HepG2 (cell line): ENCODE results near the gene CNNM2. TPM values are rescaled to one million over a fixed set of nuclear protein-coding genes. Genes with fewer than 3 reads are reported as not detected.

Source experiments
- ATAC-seq: fragments of 200-7000 bp; cut with Tn5 transposase; 3 replicates; pipeline ENCODE4 v1.9.1; 2020; ENCODE audit warnings: mild to moderate bottlenecking, moderate library complexity
- BruUV-seq: library from RNA; stranded (reverse); fragments of 400-500 nt; replicated peaks from 2 replicates; lab custom pipeline; 2021; lab: Mats Ljungman, UMichigan
- CTCF ChIA-PET: fragments of 300-600 bp; formaldehyde crosslinking; extraction: SDS; loops from one replicate; lab custom pipeline; 2021; ENCODE audit warnings: low total read pairs, inconsistent platforms, low intra/inter-chr PET ratio; lab: Yijun Ruan, JAX
- POLR2A ChIA-PET: fragments of 350-600 bp; sonication (Branson Sonifier 250); formaldehyde crosslinking; loops from one replicate; lab custom pipeline; 2020; ENCODE audit warnings: antibody characterized with exemption, inconsistent platforms; lab: Yijun Ruan, JAX
- DNase-seq: peaks from one replicate; pipeline ENCODE4 v3.0.0-alpha.2; 2015; ENCODE audit warnings: low spot score
- FAIRE-seq: peaks from 3 replicates; lab custom pipeline; 2011; peaks lifted over from hg19 to GRCh38; lab: Jason Lieb, UNC
- H2AFZ ChIP-seq: one replicate; pipeline ENCODE4 v1.6.1; 2011; ENCODE audit warnings: low read length, inconsistent platforms
- H3K27ac ChIP-seq: fragments of 300-600 bp; 3 replicates; pipeline ENCODE4 v1.8.0; 2011; ENCODE audit warnings: mixed run types, mild to moderate bottlenecking, mixed read lengths, low read length, inconsistent platforms; ENCODE audit not compliant: insufficient read depth; ENCODE audit errors: extremely low read length
- H3K27me3 ChIP-seq, 2 experiments: fragments of 200-600 bp in 1 of 2; 2 replicates in 1 of 2; 3 replicates in 1 of 2; pipeline versions ENCODE4 v1.6.0 to v1.8.0; 2011; ENCODE audit warnings: low read length in 2 of 2, mild to moderate bottlenecking in 2 of 2, moderate library complexity in 2 of 2, inconsistent platforms in 1 of 2; ENCODE audit not compliant: insufficient read depth in 2 of 2, control insufficient read depth in 1 of 2
- H3K36me3 ChIP-seq, 2 experiments: fragments of 200-600 bp in 1 of 2; replicated peaks in 1 of 2; 2 replicates in 1 of 2; 3 replicates in 1 of 2; pipeline versions ENCODE4 v1.5.1 to v1.8.0; 2011; ENCODE audit warnings: low read length in 2 of 2, inconsistent platforms in 1 of 2; ENCODE audit not compliant: insufficient read depth in 2 of 2, control insufficient read depth in 1 of 2
- H3K4me1 ChIP-seq: 2 replicates; pipeline ENCODE4 v1.5.1; 2012; ENCODE audit warnings: low read length, inconsistent platforms; ENCODE audit not compliant: insufficient read depth
- H3K4me2 ChIP-seq: 2 replicates; pipeline ENCODE4 v1.6.0; 2011; ENCODE audit warnings: low read depth, low read length, inconsistent platforms
- H3K4me3 ChIP-seq, 3 experiments: fragments of 200-600 bp in 1 of 3; sonication (generic), shearing (Covaris generic) in 1 of 3; replicated peaks in 1 of 3; 2 replicates each; pipeline ENCODE4 v1.5.1; 2011 to 2016; ENCODE audit warnings: low read length in 3 of 3, inconsistent platforms in 2 of 3, low read depth in 2 of 3, mild to moderate bottlenecking in 2 of 3, control low read depth in 1 of 3, mixed read lengths in 1 of 3; ENCODE audit not compliant: insufficient read depth in 1 of 3
- H3K79me2 ChIP-seq: one replicate; pipeline ENCODE4 v1.6.1; 2011; ENCODE audit warnings: low read length, inconsistent platforms; ENCODE audit not compliant: insufficient read depth
- H3K9ac ChIP-seq: 2 replicates; pipeline ENCODE4 v1.6.0; 2011; ENCODE audit warnings: mild to moderate bottlenecking, low read depth, low read length, inconsistent platforms; ENCODE audit not compliant: insufficient read depth
- H3K9me3 ChIP-seq: 2 replicates; pipeline ENCODE4 v1.5.1; 2012; ENCODE audit warnings: mild to moderate bottlenecking, low read length
- H4K20me1 ChIP-seq: 2 replicates; pipeline ENCODE4 v1.6.0; 2011; ENCODE audit warnings: inconsistent platforms, mild to moderate bottlenecking, low read length, moderate library complexity; ENCODE audit not compliant: insufficient read depth
- PTBP1 ChIP-seq: fragments of 200-400 bp; formaldehyde crosslinking; IDR thresholded peaks from 2 replicates; pipeline ENCODE4 v1.6.1; 2018; ENCODE audit warnings: low read length, low read depth; ENCODE audit not compliant: poor library complexity, severe bottlenecking
- WGBS: methylation state at CpG from one replicate; pipeline ENCODE4 v1.1.6; 2017; ENCODE audit warnings: low lambda C conversion rate; 5-methylcytosine and 5-hydroxymethylcytosine counted together
- in situ Hi-C: cut with HindIII; loops from 2 replicates; pipeline ENCODE4 v1.10.0; 2017; ENCODE audit warnings: low pct_unique_long_range_greater_than_20kb; ENCODE audit not compliant: extremely low pct_ligation_motif_present
- intact Hi-C: fragments of 100-400 bp; cut with micrococcal nuclease; formaldehyde crosslinking; loops from one replicate; pipeline ENCODE4 v1.10.0; 2022; ENCODE audit not compliant: unreplicated experiment
- polyA plus RNA-seq, 8 experiments: library from polyadenylated mRNA; depleted of rRNA in 3 of 8; stranded (reverse) in 7 of 8; unstranded in 1 of 8; fragments of >200 nt; fragmentation: Illumina TruSeq in 4 of 8; extraction: Trizol in 4 of 8; gene quantifications; 2 replicates each; pipeline versions ENCODE4 v1.2.1 to v1.2.3, GENCODE V29; 2011 to 2016; ENCODE audit warnings: low read depth in 4 of 8, missing spikeins in 1 of 8, mixed read lengths in 1 of 8; ENCODE audit not compliant: insufficient read depth in 1 of 8
- total RNA-seq, 5 experiments: library from RNA; depleted of rRNA; stranded (reverse); fragments of >200 nt; fragmentation: Illumina TruSeq; extraction: Trizol; gene quantifications; 2 replicates each; pipeline ENCODE4 v1.2.3, GENCODE V29; 2016; ENCODE audit warnings: low read depth in 1 of 5
- TF ChIP-seq, protein P1 (sequence below): sonication (generic); formaldehyde crosslinking; IDR thresholded peaks from 2 replicates; pipeline ENCODE4 v1.8.0; 2022; ENCODE audit warnings: missing genetic modification reagents, mild to moderate bottlenecking, borderline replicate concordance

CNNM2 gene
- total and polyA plus RNA-seq, 2 of the 13 experiments (the other 11 are each of a cell fraction or from before 2014, with no cell fraction given): 7.1 to 9.0 TPM

DNA sequence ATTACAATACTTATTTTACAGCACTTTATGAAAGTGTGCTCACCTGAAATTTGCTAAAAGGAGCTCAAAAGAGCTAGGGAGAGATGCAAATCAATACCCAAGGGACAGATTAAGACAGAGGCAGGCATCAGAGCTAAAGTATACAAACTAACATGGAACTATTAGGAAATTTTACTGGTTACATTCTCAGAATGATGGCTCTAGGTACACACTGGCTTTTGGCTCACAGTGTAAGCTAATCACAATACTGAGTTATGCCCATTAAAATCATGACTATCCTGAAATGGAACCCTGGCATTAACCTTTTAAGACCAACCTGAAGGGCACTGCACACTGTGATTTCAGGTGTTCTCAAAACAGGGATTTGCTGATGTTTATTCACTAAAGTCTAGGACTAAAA is 176.9 kb downstream of the CNNM2 start:
- H3K27ac ChIP-seq: no peak overlapping the region
- no peaks in the 10 kb centered on the region for H3K9me3 ChIP-seq
- intact Hi-C loops: no loop called here
- in situ Hi-C loops: no loop called here
- no peak for FAIRE-seq
- no peak for ATAC-seq
- no peak for TF ChIP-seq PTBP1
- POLR2A ChIA-PET: no interaction called here
- H3K79me2 ChIP-seq: no peaks in the 10 kb centered on the region
- DNase-seq: no peak
- BruUV-seq: no TSS peak
- CTCF ChIA-PET: no interaction called here
- H3K9ac ChIP-seq: no peak overlapping the region
- no peak overlapping the region for H3K4me2 ChIP-seq
- H3K4me3 ChIP-seq: no peak overlapping the region
- H4K20me1 ChIP-seq: no peaks in the 10 kb centered on the region
- no peaks in the 10 kb centered on the region for H3K27me3 ChIP-seq
- peaks cover 28 to 73% of the 10 kb centered on the region in 2 experiments for H3K36me3 ChIP-seq
- no peak overlapping the region for H2AFZ ChIP-seq
- H3K4me1 ChIP-seq: no peaks in the 10 kb centered on the region

DNA sequence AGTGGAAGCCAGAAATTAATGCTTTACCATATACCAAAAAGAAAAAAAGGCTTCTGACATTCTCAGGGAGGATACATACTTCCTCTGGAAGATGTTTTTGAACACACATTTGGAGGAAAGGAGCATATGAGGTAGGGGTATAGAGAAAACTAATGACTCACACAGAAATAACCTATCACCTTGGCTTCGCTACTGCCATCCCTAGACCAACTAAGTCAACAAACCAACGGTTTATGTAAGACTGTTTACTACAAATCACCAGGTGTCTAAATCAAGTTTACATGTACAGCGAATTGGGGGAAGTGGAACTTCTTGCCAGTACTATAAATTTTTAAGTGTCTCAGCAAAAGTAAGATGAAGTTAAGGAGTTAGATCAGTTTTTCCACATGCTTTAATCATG is 178.0 kb downstream of the CNNM2 start:
- POLR2A ChIA-PET: no interaction called here
- H3K4me1 ChIP-seq: no peaks in the 10 kb centered on the region
- H3K27me3 ChIP-seq: no peaks in the 10 kb centered on the region
- no TSS peak for BruUV-seq
- TF ChIP-seq, protein P1, sequence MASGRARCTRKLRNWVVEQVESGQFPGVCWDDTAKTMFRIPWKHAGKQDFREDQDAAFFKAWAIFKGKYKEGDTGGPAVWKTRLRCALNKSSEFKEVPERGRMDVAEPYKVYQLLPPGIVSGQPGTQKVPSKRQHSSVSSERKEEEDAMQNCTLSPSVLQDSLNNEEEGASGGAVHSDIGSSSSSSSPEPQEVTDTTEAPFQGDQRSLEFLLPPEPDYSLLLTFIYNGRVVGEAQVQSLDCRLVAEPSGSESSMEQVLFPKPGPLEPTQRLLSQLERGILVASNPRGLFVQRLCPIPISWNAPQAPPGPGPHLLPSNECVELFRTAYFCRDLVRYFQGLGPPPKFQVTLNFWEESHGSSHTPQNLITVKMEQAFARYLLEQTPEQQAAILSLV: no peak
- no peaks in the 10 kb centered on the region for H3K9me3 ChIP-seq
- intact Hi-C loops (no loop called here), in situ Hi-C loops (no loop called here)
- peaks cover 27 to 69% of the 10 kb centered on the region in 2 experiments for H3K36me3 ChIP-seq
- WGBS: 88% methylated on average over 3 of the region's 3 CpGs
- H3K9ac ChIP-seq: no peak overlapping the region
- no peak overlapping the region for H2AFZ ChIP-seq
- H3K4me3 ChIP-seq: no peak overlapping the region
- no peaks in the 10 kb centered on the region for H3K79me2 ChIP-seq
- FAIRE-seq (no peak), ATAC-seq (no peak), DNase-seq (no peak)
- no peak overlapping the region for H3K27ac ChIP-seq
- H4K20me1 ChIP-seq: no peaks in the 10 kb centered on the region
- CTCF ChIA-PET: no interaction called here
- H3K4me2 ChIP-seq: no peak overlapping the region
